Adipocyte (in vitro differentiated cells): ENCODE measurements around the gene TNS1.
"Not testable (repeated sequence)": the region's sequence is repeated elsewhere in the genome, so short reads cannot be mapped to it uniquely, and the experiment has no call there.

Experiments
- DNase-seq: peaks from one replicate; pipeline ENCODE4 v3.0.0-alpha.2; 2015; ENCODE audit warnings: low read depth
- H3K27me3 ChIP-seq: replicated peaks from 2 replicates; pipeline ENCODE4 v1.7.0; 2013; ENCODE audit warnings: mild to moderate bottlenecking, low read length, moderate library complexity; ENCODE audit not compliant: control insufficient read depth, insufficient read depth
- H3K36me3 ChIP-seq: 2 replicates; pipeline ENCODE4 v1.7.0; 2013; ENCODE audit warnings: low read length, mild to moderate bottlenecking, moderate library complexity; ENCODE audit not compliant: control insufficient read depth, insufficient read depth, severe bottlenecking
- H3K4me1 ChIP-seq: 2 replicates; pipeline ENCODE4 v1.7.0; 2013; ENCODE audit warnings: mild to moderate bottlenecking, low read length, moderate library complexity; ENCODE audit not compliant: control insufficient read depth, insufficient read depth
- H3K4me3 ChIP-seq: 2 replicates; pipeline ENCODE4 v1.7.0; 2013; ENCODE audit warnings: mild to moderate bottlenecking, low read length, moderate library complexity
- H3K9ac ChIP-seq: 2 replicates; pipeline ENCODE4 v1.7.0; 2013; ENCODE audit warnings: mild to moderate bottlenecking, low read length, moderate library complexity
- H3K9me3 ChIP-seq: 2 replicates; pipeline ENCODE4 v1.7.0; 2013; ENCODE audit warnings: mild to moderate bottlenecking, low read length, moderate library complexity; ENCODE audit not compliant: control insufficient read depth

TNS1 gene

GRCh38 chr2:218021536-218022071 lies 18.8 kb upstream of the TNS1 start:
- DNase-seq = no peak
- Histone ChIP-seq H3K9me3 (no peaks in the 10 kb centered on the region), H3K36me3 (no peaks in the 10 kb centered on the region)

GRCh38 chr2:218020966-218021535 lies 18.3 kb upstream of the TNS1 start:
- Histone ChIP-seq H3K4me1 (peaks cover 21% of the 10 kb centered on the region), H3K27me3 (peaks cover 7% of the 10 kb centered on the region), H3K9me3 (no peaks in the 10 kb centered on the region), H3K9ac (no peak overlapping the region), H3K36me3 (no peaks in the 10 kb centered on the region), H3K4me3 (no peak overlapping the region)
- no peak for DNase-seq

More at GRCh38 chr2:218021536-218022071, 18.8 kb upstream of the TNS1 start:
- Histone ChIP-seq H3K27me3 (peaks cover 7% of the 10 kb centered on the region), H3K9ac (no peak overlapping the region), H3K4me1 (peaks cover 21% of the 10 kb centered on the region), H3K4me3 (no peak overlapping the region)

GRCh38 chr2:218020281-218020680 lies 17.5 kb upstream of the TNS1 start:
- peaks cover 21% of the 10 kb centered on the region for H3K4me1 ChIP-seq
- no peak for DNase-seq
- peaks cover 7% of the 10 kb centered on the region for H3K27me3 ChIP-seq
- no peak overlapping the region for H3K9ac ChIP-seq
- H3K36me3 ChIP-seq = no peaks in the 10 kb centered on the region
- no peaks in the 10 kb centered on the region for H3K9me3 ChIP-seq
- H3K4me3 ChIP-seq = no peak overlapping the region

- Histone ChIP-seq H3K36me3 (no peaks in the 10 kb centered on the region), H3K4me1 (peaks cover 20% of the 10 kb centered on the region), H3K27me3 (peaks cover 7% of the 10 kb centered on the region), H3K9ac (no peak overlapping the region), H3K4me3 (no peak overlapping the region), H3K9me3 (no peaks in the 10 kb centered on the region)
- DNase-seq = no peak
Observed at GRCh38 chr2:218019411-218020060, 16.7 kb upstream of the TNS1 start.

- peaks cover 18% of the 10 kb centered on the region for H3K4me1 ChIP-seq
- H3K4me3 ChIP-seq, H3K27me3 ChIP-seq: not testable (repeated sequence)
Observed at GRCh38 chr2:218018842-218019125, 16.0 kb upstream of the TNS1 start.

GRCh38 chr2:218017211-218018053 lies 14.6 kb upstream of the TNS1 start:
- Histone ChIP-seq H3K4me1 (peaks cover 18% of the 10 kb centered on the region), H3K4me3 (no peak overlapping the region), H3K9ac (peak overlapping the region; percentile 17), H3K36me3 (no peaks in the 10 kb centered on the region), H3K27me3 (no peaks in the 10 kb centered on the region), H3K9me3 (no peaks in the 10 kb centered on the region)
- DNase-seq = peak; percentile 39

More at GRCh38 chr2:218018842-218019125, 16.0 kb upstream of the TNS1 start:
- H3K9ac ChIP-seq, H3K9me3 ChIP-seq, H3K36me3 ChIP-seq, DNase-seq: not testable (repeated sequence)

GRCh38 chr2:218016810-218017209 lies 14.0 kb upstream of the TNS1 start:
- no peak overlapping the region for H3K9ac ChIP-seq
- DNase-seq = no peak
- no peak overlapping the region for H3K4me3 ChIP-seq
- H3K36me3 ChIP-seq = no peaks in the 10 kb centered on the region
- no peaks in the 10 kb centered on the region for H3K27me3 ChIP-seq
- no peaks in the 10 kb centered on the region for H3K9me3 ChIP-seq
- peaks cover 18% of the 10 kb centered on the region for H3K4me1 ChIP-seq

- Histone ChIP-seq H3K4me1 (peaks cover 18% of the 10 kb centered on the region), H3K36me3 (no peaks in the 10 kb centered on the region), H3K27me3 (no peaks in the 10 kb centered on the region), H3K4me3 (no peak overlapping the region), H3K9ac (no peak overlapping the region), H3K9me3 (no peaks in the 10 kb centered on the region)
- DNase-seq = no peak
Observed at GRCh38 chr2:218015586-218016521, 13.1 kb upstream of the TNS1 start.

GRCh38 chr2:218014706-218015585 lies 12.2 kb upstream of the TNS1 start:
- H3K4me3 ChIP-seq = no peak overlapping the region
- DNase-seq = no peak
- H3K27me3 ChIP-seq = no peaks in the 10 kb centered on the region
- no peaks in the 10 kb centered on the region for H3K9me3 ChIP-seq
- H3K9ac ChIP-seq = no peak overlapping the region
- H3K36me3 ChIP-seq = no peaks in the 10 kb centered on the region
- peaks cover 18% of the 10 kb centered on the region for H3K4me1 ChIP-seq

- H3K9ac ChIP-seq = no peak overlapping the region
- H3K9me3 ChIP-seq = no peaks in the 10 kb centered on the region
- DNase-seq = no peak
- no peaks in the 10 kb centered on the region for H3K36me3 ChIP-seq
- no peaks in the 10 kb centered on the region for H3K27me3 ChIP-seq
- H3K4me1 ChIP-seq = peaks cover 22% of the 10 kb centered on the region
- no peak overlapping the region for H3K4me3 ChIP-seq
Observed at GRCh38 chr2:218013289-218013688, 10.5 kb upstream of the TNS1 start.
